H1 (cell line): ENCODE measurements around the gene TUBB8B. TPM values are rescaled to one million over a fixed set of nuclear protein-coding genes. Genes with fewer than 3 reads are reported as not detected.
"Not testable (repeated sequence)": the region's sequence is repeated elsewhere in the genome, so short reads cannot be mapped to it uniquely, and the experiment has no call there.

Experiments
- CTCF ChIA-PET: fragments of 300-600 bp; sonication (Branson Sonifier 250); formaldehyde crosslinking; loops from one replicate; lab custom pipeline; 2021; ENCODE audit not compliant: partially characterized antibody; lab: Charles Lee
- POLR2A ChIA-PET: fragments of 300-600 bp; sonication (Branson Sonifier 250); formaldehyde crosslinking; loops from one replicate; lab custom pipeline; 2021; ENCODE audit warnings: inconsistent platforms; ENCODE audit not compliant: partially characterized antibody; lab: Charles Lee
- DNase-seq, 2 experiments: peaks; one replicate each; pipeline versions ENCODE4 v3.0.0 to v3.0.0-alpha.2; 2010 to 2022; ENCODE audit warnings: low spot score in 2 of 2, low read depth in 1 of 2, mixed read lengths in 1 of 2
- FAIRE-seq: peaks from 2 replicates; lab custom pipeline; 2011; peaks lifted over from hg19 to GRCh38; lab: Jason Lieb, UNC
- H2AFZ ChIP-seq: 2 replicates; pipeline ENCODE4 v1.8.1; 2012; ENCODE audit warnings: low read length, inconsistent platforms
- H2AK5ac ChIP-seq: 2 replicates; pipeline ENCODE4 v1.6.1; 2013; ENCODE audit warnings: low read depth, low read length
- H2BK120ac ChIP-seq: replicated peaks from 2 replicates; pipeline ENCODE3; 2013; ENCODE audit warnings: low read depth, low read length, inconsistent platforms
- H2BK12ac ChIP-seq: 2 replicates; pipeline ENCODE4 v1.6.1; 2013; ENCODE audit warnings: low read depth, low read length
- H2BK15ac ChIP-seq: 2 replicates; pipeline ENCODE4 v1.6.1; 2013; ENCODE audit warnings: low read length
- H2BK20ac ChIP-seq: 2 replicates; pipeline ENCODE4 v1.6.1; 2013; ENCODE audit warnings: low read length
- H2BK5ac ChIP-seq: 2 replicates; pipeline ENCODE4 v1.6.1; 2013; ENCODE audit warnings: low read depth, low read length
- H3K14ac ChIP-seq: 2 replicates; pipeline ENCODE4 v1.6.1; 2013; ENCODE audit warnings: inconsistent platforms; ENCODE audit not compliant: insufficient read length
- H3K18ac ChIP-seq: 2 replicates; pipeline ENCODE4 v1.6.1; 2013; ENCODE audit warnings: low read length; ENCODE audit errors: extremely low read depth
- H3K23ac ChIP-seq: 2 replicates; pipeline ENCODE4 v1.6.1; 2013; ENCODE audit warnings: inconsistent platforms; ENCODE audit not compliant: insufficient read length
- H3K23me2 ChIP-seq: 2 replicates; pipeline ENCODE4 v1.6.1; 2013; ENCODE audit warnings: low read depth, low read length
- H3K27ac ChIP-seq: 2 replicates; pipeline ENCODE4 v1.6.1; 2011; ENCODE audit warnings: low read depth, low read length, inconsistent platforms
- H3K27me3 ChIP-seq, 4 experiments: replicated peaks in 1 of 4; 1 replicate in 1 of 4; 2 replicates in 3 of 4; pipeline versions ENCODE4 v1.6.1 to v1.8.1; 2011 to 2013; ENCODE audit warnings: low read length in 3 of 4, mild to moderate bottlenecking in 3 of 4, inconsistent platforms in 2 of 4, mixed read lengths in 2 of 4, moderate library complexity in 1 of 4; ENCODE audit not compliant: control insufficient read depth in 3 of 4, insufficient read depth in 3 of 4; ENCODE audit errors: extremely low read depth in 1 of 4
- H3K36me3 ChIP-seq, 4 experiments: 2 replicates each; pipeline versions ENCODE4 v1.6.1 to v1.8.1; 2011 to 2013; ENCODE audit warnings: mild to moderate bottlenecking in 4 of 4, low read length in 3 of 4, moderate library complexity in 2 of 4, control low read depth in 1 of 4, inconsistent platforms in 1 of 4; ENCODE audit not compliant: insufficient read depth in 4 of 4, control insufficient read depth in 2 of 4
- H3K4ac ChIP-seq: replicated peaks from 2 replicates; pipeline ENCODE3; 2013; ENCODE audit warnings: low read length, low read depth, mixed read lengths, inconsistent platforms; ENCODE audit not compliant: insufficient read length
- H3K4me1 ChIP-seq, 4 experiments: replicated peaks in 1 of 4; 1 replicate in 1 of 4; 2 replicates in 3 of 4; pipeline versions ENCODE4 v1.6.1 to v1.8.1; 2011 to 2013; ENCODE audit warnings: low read length in 3 of 4, inconsistent platforms in 2 of 4, mixed read lengths in 1 of 4; ENCODE audit not compliant: insufficient read depth in 4 of 4, control insufficient read depth in 3 of 4
- H3K4me2 ChIP-seq, 2 experiments: 2 replicates each; pipeline versions ENCODE4 v1.6.1 to v1.8.1; 2011 to 2013; ENCODE audit warnings: low read depth in 2 of 2, low read length in 2 of 2, control low read depth in 1 of 2, inconsistent platforms in 1 of 2, mild to moderate bottlenecking in 1 of 2; ENCODE audit not compliant: insufficient read depth in 1 of 2
- H3K4me3 ChIP-seq, 4 experiments: fragments of 200-600, 300-600 bp in 1 of 4; sonication (generic), shearing (Covaris generic), sonication (Bioruptor Twin) in 1 of 4; 2 replicates each; pipeline versions ENCODE4 v1.5.1 to v1.8.1; 2011 to 2016; ENCODE audit warnings: low read length in 4 of 4, low read depth in 3 of 4, control low read depth in 2 of 4, inconsistent platforms in 2 of 4, mild to moderate bottlenecking in 2 of 4, mixed read lengths in 1 of 4, moderate library complexity in 1 of 4; ENCODE audit not compliant: insufficient read depth in 2 of 4; ENCODE audit errors: extremely low read depth in 1 of 4
- H3K56ac ChIP-seq: replicated peaks from 2 replicates; pipeline ENCODE3; 2013; ENCODE audit warnings: low read depth, mild to moderate bottlenecking, mixed read lengths, low read length, inconsistent platforms; ENCODE audit not compliant: insufficient read length
- H3K79me1 ChIP-seq: 2 replicates; pipeline ENCODE4 v1.6.1; 2013; ENCODE audit warnings: low read depth, low read length, control low read depth
- H3K79me2 ChIP-seq, 2 experiments: 2 replicates each; pipeline versions ENCODE4 v1.6.1 to v1.8.1; 2012 to 2013; ENCODE audit warnings: low read length in 2 of 2, mild to moderate bottlenecking in 2 of 2, inconsistent platforms in 1 of 2; ENCODE audit not compliant: insufficient read depth in 2 of 2, control insufficient read depth in 1 of 2
- H3K9ac ChIP-seq, 4 experiments: replicated peaks in 1 of 4; 1 replicate in 1 of 4; 2 replicates in 3 of 4; pipeline versions ENCODE4 v1.6.1 to v1.8.1; 2011 to 2013; ENCODE audit warnings: low read depth in 3 of 4, low read length in 3 of 4, control low read depth in 2 of 4, mild to moderate bottlenecking in 2 of 4, moderate library complexity in 2 of 4, inconsistent platforms in 1 of 4; ENCODE audit errors: extremely low read depth in 1 of 4
- H3K9me3 ChIP-seq, 2 experiments: 2 replicates each; pipeline versions ENCODE4 v1.6.1 to v1.8.1; 2012 to 2013; ENCODE audit warnings: mild to moderate bottlenecking in 2 of 2, moderate library complexity in 2 of 2, control low read depth in 1 of 2, inconsistent platforms in 1 of 2, low read depth in 1 of 2, low read length in 1 of 2, mixed read lengths in 1 of 2; ENCODE audit not compliant: insufficient read depth in 2 of 2
- H4K20me1 ChIP-seq, 2 experiments: replicated peaks in 1 of 2; 2 replicates each; pipeline versions ENCODE3 to v1.8.1; 2011 to 2013; ENCODE audit warnings: inconsistent platforms in 2 of 2, low read length in 2 of 2, mild to moderate bottlenecking in 1 of 2; ENCODE audit not compliant: insufficient read depth in 2 of 2, control insufficient read depth in 1 of 2
- H4K5ac ChIP-seq: 2 replicates; pipeline ENCODE4 v1.6.1; 2013; ENCODE audit warnings: low read length, low read depth, mixed read lengths, inconsistent platforms; ENCODE audit not compliant: insufficient read length
- H4K8ac ChIP-seq: 2 replicates; pipeline ENCODE4 v1.8.0; 2013; ENCODE audit warnings: mild to moderate bottlenecking, moderate library complexity, low read length, inconsistent platforms; ENCODE audit not compliant: insufficient read depth; ENCODE audit errors: extremely low read depth
- H4K91ac ChIP-seq: replicated peaks from 2 replicates; pipeline ENCODE3; 2013; ENCODE audit warnings: low read length, mixed read lengths, inconsistent platforms; ENCODE audit not compliant: insufficient read length
- WGBS, 2 experiments: shearing (Covaris generic) in 1 of 2; methylation state at CpG; one replicate each; pipeline versions ENCODE4 v1.1.6 to v1.1.7; 2013 to 2015; ENCODE audit warnings: low lambda C conversion rate in 2 of 2, mixed read lengths in 2 of 2, inconsistent platforms in 1 of 2, low coverage in 1 of 2, missing lambda C conversion rate in 1 of 2; ENCODE audit not compliant: insufficient replicate concordance in 2 of 2, insufficient coverage in 1 of 2, insufficient read length in 1 of 2; ENCODE audit errors: extremely low coverage in 1 of 2, missing lambda C conversion rate in 1 of 2; 5-methylcytosine and 5-hydroxymethylcytosine counted together
- polyA plus RNA-seq, 7 experiments: library from polyadenylated mRNA; depleted of rRNA in 3 of 7; stranded (reverse) in 5 of 7; unstranded in 2 of 7; fragments of >200 nt in 5 of 7; fragments of 200-250 nt in 2 of 7; gene quantifications; 1 replicate in 5 of 7; 2 replicates in 1 of 7; 4 replicates in 1 of 7; pipeline versions ENCODE4 v1.2.1 to v1.2.3, GENCODE V29; 2011 to 2013; ENCODE audit warnings: missing spikeins in 2 of 7, mixed read lengths in 2 of 7
- total RNA-seq: library from RNA; stranded (reverse); fragmentation: NEBNext Ultra II Directional; extraction: Animal tissue kit (Norgen Biotek cat#: 25700); gene quantifications from 2 replicates; pipeline ENCODE4 v1.2.1, GENCODE V29; 2021

TUBB8B gene
- total and polyA plus RNA-seq, 2 of the 8 experiments (the other 6 are each of a cell fraction or from before 2014, with no cell fraction given), result 0.60 to 1.3 TPM

GRCh38 chr18:12773-13172 is 36.6 kb downstream of the TUBB8B start:
- H2AFZ ChIP-seq, H3K9ac ChIP-seq, FAIRE-seq, H3K27me3 ChIP-seq, H4K20me1 ChIP-seq, H2AK5ac ChIP-seq, H2BK20ac ChIP-seq, H3K4ac ChIP-seq, H3K23me2 ChIP-seq, H3K4me2 ChIP-seq, H3K18ac ChIP-seq, H2BK15ac ChIP-seq, H3K27ac ChIP-seq, H3K4me3 ChIP-seq, H4K91ac ChIP-seq, H3K79me1 ChIP-seq, H4K8ac ChIP-seq, POLR2A ChIA-PET, H3K56ac ChIP-seq, H3K79me2 ChIP-seq, CTCF ChIA-PET, H3K36me3 ChIP-seq, H2BK12ac ChIP-seq, H4K5ac ChIP-seq, H2BK5ac ChIP-seq, H3K23ac ChIP-seq, H2BK120ac ChIP-seq, DNase-seq, H3K4me1 ChIP-seq, H3K9me3 ChIP-seq, H3K14ac ChIP-seq: not testable (repeated sequence)
- no CpG with 5 or more reads among the region's 9 CpGs for WGBS, 2 experiments

GRCh38 chr18:11383-12274 is 37.8 kb downstream of the TUBB8B start:
- H3K9me3 ChIP-seq, CTCF ChIA-PET, H3K9ac ChIP-seq: not testable (repeated sequence)

More at GRCh38 chr18:11383-12274, 37.8 kb downstream of the TUBB8B start:
- H4K5ac ChIP-seq, H3K23me2 ChIP-seq, H3K4me2 ChIP-seq, H4K8ac ChIP-seq, H3K79me2 ChIP-seq, H2BK15ac ChIP-seq, H3K27me3 ChIP-seq, H4K91ac ChIP-seq, H2BK120ac ChIP-seq, H3K14ac ChIP-seq, H3K27ac ChIP-seq, H3K36me3 ChIP-seq, H2AFZ ChIP-seq, H2BK5ac ChIP-seq, H4K20me1 ChIP-seq, H3K18ac ChIP-seq, H3K79me1 ChIP-seq, H3K4me1 ChIP-seq, DNase-seq, H3K23ac ChIP-seq, H2BK12ac ChIP-seq, H3K4me3 ChIP-seq, H3K4ac ChIP-seq, POLR2A ChIA-PET, FAIRE-seq, H2BK20ac ChIP-seq, H2AK5ac ChIP-seq, H3K56ac ChIP-seq: not testable (repeated sequence)
- WGBS, 2 experiments, result no CpG with 5 or more reads among the region's 65 CpGs
